Measurements from ENCODE around the gene BYSL.

- TF ChIP-seq POLR2AphosphoS5 (IDR thresholded peaks at IDR 0.05) (peak in 1 of 2 donors; percentile 50), CTCF (IDR thresholded peaks at IDR 0.05) (no peak), POLR2A (IDR thresholded peaks at IDR 0.05) (peak in 1 of 4 donors; percentile 10), EP300 (IDR thresholded peaks at IDR 0.05) (peak in 1 of 4 donors; percentile 17)
Measured at GRCh38 chr6:41939176-41939847, 18.0 kb downstream of the BYSL start.
